Left ventricle myocardium inferior (tissue), 1 donor: Measurements from ENCODE around the gene SPRR3. TPM values are rescaled to one million over a fixed set of nuclear protein-coding genes. Genes with fewer than 3 reads are reported as not detected.
"Not testable (repeated sequence)": the region's sequence is repeated elsewhere in the genome, so short reads cannot be mapped to it uniquely, and the experiment has no call there.

Source experiments
- DNase-seq: peaks from one replicate; pipeline ENCODE4 v3.0.0-alpha.2; 2020
- H3K27ac ChIP-seq: fragments of 200-600 bp; replicated peaks from 2 replicates; pipeline ENCODE4 v1.8.0; 2021
- H3K27me3 ChIP-seq: fragments of 200-600 bp; 2 replicates; pipeline ENCODE4 v1.8.0; 2021; ENCODE audit warnings: low read depth
- H3K36me3 ChIP-seq: fragments of 200-600 bp; 2 replicates; pipeline ENCODE4 v1.8.0; 2021
- H3K4me1 ChIP-seq: fragments of 200-600 bp; 2 replicates; pipeline ENCODE4 v1.8.0; 2021
- H3K4me3 ChIP-seq: fragments of 200-600 bp; 2 replicates; pipeline ENCODE4 v1.8.0; 2021; ENCODE audit warnings: mild to moderate bottlenecking, moderate library complexity
- H3K9me3 ChIP-seq: fragments of 200-600 bp; replicated peaks from 2 replicates; pipeline ENCODE4 v1.8.0; 2021
- CTCF ChIP-seq: fragments of 200-600 bp; IDR thresholded peaks from 2 replicates; pipeline ENCODE4 v1.8.0; 2021; ENCODE audit warnings: antibody characterized with exemption, mild to moderate bottlenecking, borderline replicate concordance
- intact Hi-C: fragments of 100-400 bp; cut with micrococcal nuclease; formaldehyde crosslinking; loops from one replicate; pipeline ENCODE4 v1.11.0; 2022
- total RNA-seq: library from RNA; stranded (reverse); fragmentation: NEBNext Ultra II Directional; extraction: Animal tissue kit (Norgen Biotek cat#: 25700); gene quantifications from one replicate; pipeline ENCODE4 v1.2.1, GENCODE V29; 2021
- donor health status: DM: no; HTN: yes; CAD: no; lungs with severe emphysema.

The SPRR3 gene
- total RNA-seq, 1 donor from 2014 or later: not detected

- Histone ChIP-seq H3K27ac (no peak overlapping the region), H3K4me1 (no peaks in the 10 kb centered on the region), H3K4me3 (no peak overlapping the region), H3K27me3 (peaks cover 4% of the 10 kb centered on the region), H3K9me3 (peaks cover 8% of the 10 kb centered on the region), H3K36me3 (no peaks in the 10 kb centered on the region)
- DNase-seq: no peak
- no peak for TF ChIP-seq CTCF
- intact Hi-C loops: no loop called here
These were observed 1.3 kb upstream of the SPRR3 start for GRCh38 chr1:153000294-153000693.

GRCh38 chr1:153011235-153011758, 9.7 kb downstream of the SPRR3 start:
- H3K27me3 ChIP-seq, H3K4me1 ChIP-seq, H3K27ac ChIP-seq, H3K4me3 ChIP-seq, H3K36me3 ChIP-seq, DNase-seq, H3K9me3 ChIP-seq, intact Hi-C loops: not testable (repeated sequence)

- H3K9me3 ChIP-seq, DNase-seq, H3K4me3 ChIP-seq, intact Hi-C loops, H3K27ac ChIP-seq, H3K36me3 ChIP-seq, H3K4me1 ChIP-seq, H3K27me3 ChIP-seq: not testable (repeated sequence)
These were observed 20.3 kb downstream of the SPRR3 start for GRCh38 chr1:153021829-153022228.

- DNase-seq, H3K27ac ChIP-seq, H3K36me3 ChIP-seq, H3K4me1 ChIP-seq, H3K9me3 ChIP-seq, intact Hi-C loops, H3K4me3 ChIP-seq, H3K27me3 ChIP-seq: not testable (repeated sequence)
These were observed 20.8 kb downstream of the SPRR3 start for GRCh38 chr1:153022340-153022739.

GRCh38 chr1:153023109-153023508, 21.6 kb downstream of the SPRR3 start:
- TF ChIP-seq CTCF: no peak
- no peak overlapping the region for H3K27ac ChIP-seq
- intact Hi-C loops: no loop called here

GRCh38 chr1:153024413-153024812, 22.9 kb downstream of the SPRR3 start:
- no peak for DNase-seq
- H3K27me3 ChIP-seq: no peaks in the 10 kb centered on the region
- no peak overlapping the region for H3K4me3 ChIP-seq
- intact Hi-C loops: no loop called here
- no peaks in the 10 kb centered on the region for H3K9me3 ChIP-seq
- H3K27ac ChIP-seq: no peak overlapping the region
- no peaks in the 10 kb centered on the region for H3K36me3 ChIP-seq
- H3K4me1 ChIP-seq: no peaks in the 10 kb centered on the region
- TF ChIP-seq CTCF: no peak

More at GRCh38 chr1:153023109-153023508, 21.6 kb downstream of the SPRR3 start:
- H3K36me3 ChIP-seq: no peaks in the 10 kb centered on the region
- H3K4me1 ChIP-seq: no peaks in the 10 kb centered on the region
- DNase-seq: no peak
- no peak overlapping the region for H3K4me3 ChIP-seq
- H3K9me3 ChIP-seq: no peaks in the 10 kb centered on the region
- peaks cover 6% of the 10 kb centered on the region for H3K27me3 ChIP-seq

- H3K36me3 ChIP-seq: no peaks in the 10 kb centered on the region
- no peak overlapping the region for H3K4me3 ChIP-seq
- no peak for TF ChIP-seq CTCF
- H3K9me3 ChIP-seq: no peaks in the 10 kb centered on the region
- intact Hi-C loops: no loop called here
- no peaks in the 10 kb centered on the region for H3K4me1 ChIP-seq
- no peak for DNase-seq
- no peak overlapping the region for H3K27ac ChIP-seq
- no peaks in the 10 kb centered on the region for H3K27me3 ChIP-seq
These were observed 24.2 kb downstream of the SPRR3 start for GRCh38 chr1:153025797-153026196.
